HL-60 (cell line): Measurements from ENCODE around the gene LGR6.

Source experiments
- CTCF ChIP-seq: IDR thresholded peaks from one replicate; pipeline ENCODE4 v1.5.1; 2011; ENCODE audit warnings: low read length, control low read depth, inconsistent platforms; ENCODE audit not compliant: insufficient read depth
- GABPA ChIP-seq: IDR thresholded peaks from 2 replicates; pipeline ENCODE4 v1.6.1; 2012; ENCODE audit warnings: low read depth
- POLR2AphosphoS5 ChIP-seq: IDR thresholded peaks from 2 replicates; pipeline ENCODE4 v1.6.1; 2012; ENCODE audit warnings: low read depth
- REST ChIP-seq: IDR thresholded peaks from 2 replicates; pipeline ENCODE4 v1.6.1; 2012; ENCODE audit warnings: low read depth; ENCODE audit not compliant: insufficient replicate concordance

GRCh38 chr1:202234331-202235002 lies 40.9 kb downstream of the LGR6 start:
- TF ChIP-seq REST (no peak), CTCF (no peak), POLR2AphosphoS5 (no peak), GABPA (no peak)
